Hepatocyte (in vitro differentiated cells): ENCODE results near the gene WDR36. TPM values are rescaled to one million over a fixed set of nuclear protein-coding genes. Genes with fewer than 3 reads are reported as not detected.

Experiments
- DNase-seq: peaks from one replicate; pipeline ENCODE4 v3.0.0-alpha.2; 2016; ENCODE audit warnings: low spot score
- H2AFZ ChIP-seq: fragments of 200-600 bp; sonication (generic); 2 replicates; pipeline ENCODE4 v1.6.0; 2016; ENCODE audit warnings: antibody characterized with exemption, mild to moderate bottlenecking
- H3K27ac ChIP-seq: fragments of 200-600 bp; sonication (generic); 2 replicates; pipeline ENCODE4 v1.5.1; 2016; ENCODE audit warnings: mild to moderate bottlenecking
- H3K27me3 ChIP-seq: fragments of 200-600 bp; sonication (generic); 2 replicates; pipeline ENCODE4 v1.6.1; 2016
- H3K36me3 ChIP-seq: fragments of 200-600 bp; sonication (generic); replicated peaks from 2 replicates; pipeline ENCODE4 v1.5.1; 2016; ENCODE audit warnings: low read depth; ENCODE audit not compliant: insufficient read depth
- H3K4me1 ChIP-seq: fragments of 200-600 bp; sonication (generic); 2 replicates; pipeline ENCODE4 v1.5.1; 2016; ENCODE audit warnings: mild to moderate bottlenecking, moderate library complexity; ENCODE audit not compliant: insufficient read depth
- H3K4me2 ChIP-seq: fragments of 200-600 bp; sonication (generic); 2 replicates; pipeline ENCODE4 v1.6.0; 2016
- H3K4me3 ChIP-seq: fragments of 200-600 bp; sonication (generic); 2 replicates; pipeline ENCODE4 v1.5.1; 2016; ENCODE audit warnings: mild to moderate bottlenecking
- H3K79me2 ChIP-seq: fragments of 200-600 bp; sonication (generic); 2 replicates; pipeline ENCODE4 v1.6.0; 2017; ENCODE audit warnings: mild to moderate bottlenecking
- H3K9me2 ChIP-seq: fragments of 200-600 bp; sonication (generic); replicated peaks from 2 replicates; pipeline ENCODE4 v1.6.0; 2017; ENCODE audit warnings: mild to moderate bottlenecking; ENCODE audit not compliant: insufficient read depth
- H3K9me3 ChIP-seq: fragments of 200-600 bp; sonication (generic); 2 replicates; pipeline ENCODE4 v1.5.1; 2016; ENCODE audit warnings: low read depth, mild to moderate bottlenecking
- H4K20me1 ChIP-seq: fragments of 200-600 bp; sonication (generic); 2 replicates; pipeline ENCODE4 v1.6.0; 2016; ENCODE audit warnings: mild to moderate bottlenecking; ENCODE audit not compliant: insufficient read depth, poor library complexity, severe bottlenecking
- CTCF ChIP-seq: fragments of 200-600 bp; sonication (generic); IDR thresholded peaks from 2 replicates; pipeline ENCODE4 v1.5.1; 2016; ENCODE audit warnings: antibody characterized with exemption, mild to moderate bottlenecking; ENCODE audit not compliant: poor library complexity
- EZH2 ChIP-seq: fragments of 200-600 bp; sonication (generic); IDR thresholded peaks from 2 replicates; pipeline ENCODE4 v1.6.1; 2016; ENCODE audit warnings: antibody characterized with exemption, mild to moderate bottlenecking, borderline replicate concordance
- EZH2phosphoT487 ChIP-seq: fragments of 200-600 bp; sonication (generic); IDR thresholded peaks from one replicate; pipeline ENCODE4 v1.6.1; 2018; ENCODE audit warnings: antibody characterized with exemption, mild to moderate bottlenecking, low read depth, moderate library complexity; ENCODE audit not compliant: unreplicated experiment, severe bottlenecking
- WGBS: methylation state at CpG from one replicate; pipeline ENCODE4 v1.1.6; 2016; ENCODE audit warnings: low lambda C conversion rate; ENCODE audit errors: missing lambda C conversion rate; 5-methylcytosine and 5-hydroxymethylcytosine counted together
- polyA plus RNA-seq: library from polyadenylated mRNA; unstranded; fragments of >200 nt; fragmentation: Nextera tagmentation; extraction: Ambion mirVana; gene quantifications from 2 replicates; pipeline ENCODE4 v1.2.1, GENCODE V29; 2016
- total RNA-seq: library from RNA; depleted of rRNA; stranded (reverse); fragments of >200 nt; gene quantifications from 2 replicates; pipeline ENCODE4 v1.2.3, GENCODE V29; 2014

WDR36 gene
- total and polyA plus RNA-seq, 2 experiments from 2014 or later = 9.1 to 28.7 TPM

- TF ChIP-seq EZH2phosphoT487 (no peak), EZH2 (no peak), CTCF (no peak)
- Histone ChIP-seq H3K4me1 (no peaks in the 10 kb centered on the region), H3K9me2 (no peaks in the 10 kb centered on the region), H3K4me3 (no peak overlapping the region), H4K20me1 (no peaks in the 10 kb centered on the region), H3K79me2 (no peaks in the 10 kb centered on the region), H3K27ac (no peak overlapping the region), H3K9me3 (no peaks in the 10 kb centered on the region), H2AFZ (no peak overlapping the region), H3K27me3 (no peaks in the 10 kb centered on the region), H3K4me2 (no peak overlapping the region), H3K36me3 (no peaks in the 10 kb centered on the region)
- no peak for DNase-seq
- WGBS = 73% methylated on average over 2 of the region's 2 CpGs
Measured at GRCh38 chr5:111134864-111135263, 42.7 kb downstream of the WDR36 start.

- Histone ChIP-seq H3K27ac (no peak overlapping the region), H3K4me3 (no peak overlapping the region), H3K9me2 (no peaks in the 10 kb centered on the region), H4K20me1 (no peaks in the 10 kb centered on the region), H2AFZ (no peak overlapping the region), H3K4me1 (no peaks in the 10 kb centered on the region), H3K9me3 (no peaks in the 10 kb centered on the region), H3K4me2 (no peak overlapping the region), H3K27me3 (no peaks in the 10 kb centered on the region), H3K36me3 (no peaks in the 10 kb centered on the region), H3K79me2 (no peaks in the 10 kb centered on the region)
- WGBS = 82% methylated on average over 1 of the region's 1 CpG
- no peak for TF ChIP-seq EZH2
- no peak for TF ChIP-seq EZH2phosphoT487
- TF ChIP-seq CTCF = no peak
- no peak for DNase-seq
Measured at GRCh38 chr5:111135363-111135762, 43.2 kb downstream of the WDR36 start.

- WGBS = 92% methylated on average over 5 of the region's 5 CpGs
- no peak overlapping the region for H3K4me2 ChIP-seq
Measured at GRCh38 chr5:111135946-111136345, 43.8 kb downstream of the WDR36 start.

More at GRCh38 chr5:111135946-111136345, 43.8 kb downstream of the WDR36 start:
- no peaks in the 10 kb centered on the region for H3K36me3 ChIP-seq
- no peaks in the 10 kb centered on the region for H4K20me1 ChIP-seq
- H3K4me3 ChIP-seq = no peak overlapping the region
- no peak for TF ChIP-seq EZH2phosphoT487
- TF ChIP-seq EZH2 = no peak
- no peak for TF ChIP-seq CTCF
- H3K79me2 ChIP-seq = no peaks in the 10 kb centered on the region
- H3K27me3 ChIP-seq = no peaks in the 10 kb centered on the region
- no peaks in the 10 kb centered on the region for H3K4me1 ChIP-seq
- no peaks in the 10 kb centered on the region for H3K9me3 ChIP-seq
- no peak overlapping the region for H3K27ac ChIP-seq
- DNase-seq = no peak
- H3K9me2 ChIP-seq = no peaks in the 10 kb centered on the region
- no peak overlapping the region for H2AFZ ChIP-seq
